ENCODE measurements around the gene ADAMTSL3.

GRCh38 chr15:83766339-83766738 lies 112.4 kb downstream of the ADAMTSL3 start:
- no peak for TF ChIP-seq CTCF (IDR thresholded peaks at IDR 0.05)
- no peak for TF ChIP-seq EP300 (IDR thresholded peaks at IDR 0.05; ENCODE audit: low read depth)
- TF ChIP-seq POLR2A (IDR thresholded peaks at IDR 0.05) = no peak
- TF ChIP-seq POLR2AphosphoS5 (IDR thresholded peaks at IDR 0.05) = no peak

All from transverse colon (tissue), 4 donors.